Mesenchymal stem cell (in vitro differentiated cells and primary cell): ENCODE measurements around the gene ARL4C.

Experiments
- DNase-seq: peaks from one replicate; pipeline ENCODE4 v3.0.0-alpha.2; 2013
- H2AFZ ChIP-seq: one replicate; pipeline ENCODE4 v1.6.1; 2013; ENCODE audit warnings: low read depth, mild to moderate bottlenecking, control low read depth, inconsistent platforms, low read length, moderate library complexity
- H2AK5ac ChIP-seq: 2 replicates; pipeline ENCODE4 v1.6.1; 2013; ENCODE audit warnings: low read length, moderate library complexity, mild to moderate bottlenecking, inconsistent platforms; ENCODE audit not compliant: severe bottlenecking
- H2BK120ac ChIP-seq: one replicate; pipeline ENCODE4 v1.6.1; 2013; ENCODE audit warnings: low read depth, mild to moderate bottlenecking, inconsistent platforms, low read length, moderate library complexity
- H2BK12ac ChIP-seq, 2 experiments: one replicate each; pipeline ENCODE4 v1.6.1; 2013; ENCODE audit warnings: inconsistent platforms in 2 of 2, low read length in 2 of 2, mild to moderate bottlenecking in 2 of 2, moderate library complexity in 2 of 2, control low read depth in 1 of 2
- H2BK15ac ChIP-seq: one replicate; pipeline ENCODE4 v1.6.1; 2013; ENCODE audit warnings: mild to moderate bottlenecking, low read depth, inconsistent platforms; ENCODE audit not compliant: poor library complexity, severe bottlenecking
- H2BK5ac ChIP-seq: 2 replicates; pipeline ENCODE4 v1.6.1; 2013; ENCODE audit warnings: low read depth, mild to moderate bottlenecking, low read length, control low read depth, inconsistent platforms; ENCODE audit not compliant: poor library complexity, severe bottlenecking
- H3K14ac ChIP-seq, 2 experiments: one replicate each; pipeline ENCODE4 v1.6.1; 2013; ENCODE audit warnings: inconsistent platforms in 2 of 2, low read length in 2 of 2, control low read depth in 1 of 2, mild to moderate bottlenecking in 1 of 2, moderate library complexity in 1 of 2
- H3K18ac ChIP-seq, 2 experiments: one replicate each; pipeline ENCODE4 v1.6.1; 2013; ENCODE audit warnings: inconsistent platforms in 2 of 2, low read length in 2 of 2, control low read depth in 1 of 2, low read depth in 1 of 2, mild to moderate bottlenecking in 1 of 2
- H3K23ac ChIP-seq, 2 experiments: one replicate each; pipeline ENCODE4 v1.6.1; 2013; ENCODE audit warnings: inconsistent platforms in 2 of 2, low read length in 2 of 2, mild to moderate bottlenecking in 2 of 2, moderate library complexity in 2 of 2, control low read depth in 1 of 2
- H3K27ac ChIP-seq: 2 replicates; pipeline ENCODE4 v1.5.1; 2013; ENCODE audit warnings: mild to moderate bottlenecking, moderate library complexity, low read length, control low read depth, inconsistent platforms; ENCODE audit not compliant: poor library complexity, severe bottlenecking
- H3K27me3 ChIP-seq, 2 experiments: 2 replicates each; pipeline versions ENCODE4 v1.6.1 to v1.7.0; 2013; ENCODE audit warnings: low read length in 2 of 2, mild to moderate bottlenecking in 2 of 2, moderate library complexity in 2 of 2, control low read depth in 1 of 2, inconsistent platforms in 1 of 2; ENCODE audit not compliant: control insufficient read depth in 1 of 2, insufficient read depth in 1 of 2
- H3K36me3 ChIP-seq, 2 experiments: 2 replicates each; pipeline versions ENCODE4 v1.6.1 to v1.7.0; 2013; ENCODE audit warnings: low read length in 2 of 2, control low read depth in 1 of 2, inconsistent platforms in 1 of 2, low read depth in 1 of 2, mild to moderate bottlenecking in 1 of 2; ENCODE audit not compliant: insufficient read depth in 2 of 2, control insufficient read depth in 1 of 2
- H3K4ac ChIP-seq, 2 experiments: one replicate each; pipeline ENCODE4 v1.6.1; 2013; ENCODE audit warnings: inconsistent platforms in 2 of 2, low read length in 2 of 2, mild to moderate bottlenecking in 2 of 2, moderate library complexity in 2 of 2, control low read depth in 1 of 2, low read depth in 1 of 2
- H3K4me1 ChIP-seq: 2 replicates; pipeline ENCODE4 v1.6.1; 2013; ENCODE audit warnings: low read depth, low read length, control low read depth; ENCODE audit not compliant: control insufficient read depth, insufficient read depth
- H3K4me2 ChIP-seq: 2 replicates; pipeline ENCODE4 v1.6.1; 2013; ENCODE audit warnings: low read length, mild to moderate bottlenecking, inconsistent platforms; ENCODE audit not compliant: poor library complexity, severe bottlenecking
- H3K4me3 ChIP-seq, 2 experiments: 2 replicates each; pipeline versions ENCODE4 v1.5.1 to v1.7.0; 2013; ENCODE audit warnings: low read length in 2 of 2, mild to moderate bottlenecking in 2 of 2, control low read depth in 1 of 2, low read depth in 1 of 2; ENCODE audit not compliant: insufficient read depth in 1 of 2
- H3K79me1 ChIP-seq: replicated peaks from 2 replicates; pipeline ENCODE4 v1.6.1; 2013; ENCODE audit warnings: mild to moderate bottlenecking, control low read depth, low read length, inconsistent platforms; ENCODE audit not compliant: poor library complexity, severe bottlenecking
- H3K9ac ChIP-seq: 2 replicates; pipeline ENCODE4 v1.7.0; 2013; ENCODE audit warnings: mild to moderate bottlenecking, low read length, moderate library complexity
- H3K9me3 ChIP-seq: 2 replicates; pipeline ENCODE4 v1.7.0; 2013; ENCODE audit warnings: mild to moderate bottlenecking, low read length; ENCODE audit not compliant: control insufficient read depth
- H4K8ac ChIP-seq: one replicate; pipeline ENCODE4 v1.6.1; 2013; ENCODE audit warnings: inconsistent platforms, mild to moderate bottlenecking, low read length, moderate library complexity
- H4K91ac ChIP-seq: one replicate; pipeline ENCODE4 v1.6.1; 2013; ENCODE audit warnings: mild to moderate bottlenecking, low read length, inconsistent platforms
- WGBS: methylation state at CpG from one replicate; pipeline ENCODE4 v1.1.7; 2013; ENCODE audit warnings: mixed read lengths; 5-methylcytosine and 5-hydroxymethylcytosine counted together

ARL4C gene

GRCh38 chr2:234467289-234467688 is 29.6 kb downstream of the ARL4C start:
- H3K14ac ChIP-seq, result no peak overlapping the region
- H4K91ac ChIP-seq, result no peak overlapping the region
- no peaks in the 10 kb centered on the region for H3K79me1 ChIP-seq
- no peak overlapping the region for H3K23ac ChIP-seq
- H2AK5ac ChIP-seq, result no peak overlapping the region
- no peak overlapping the region for H2BK5ac ChIP-seq
- no peaks in the 10 kb centered on the region for H3K27me3 ChIP-seq
- H3K4me1 ChIP-seq, result no peaks in the 10 kb centered on the region
- H3K27ac ChIP-seq, result no peak overlapping the region
- no peak overlapping the region for H2AFZ ChIP-seq
- no peak overlapping the region for H3K18ac ChIP-seq
- no peak overlapping the region for H3K4me2 ChIP-seq
- peak; percentile 52 for DNase-seq
- H4K8ac ChIP-seq, result no peak overlapping the region
- no peaks in the 10 kb centered on the region for H3K36me3 ChIP-seq
- WGBS, result 75% methylated on average over 4 of the region's 4 CpGs
- H2BK12ac ChIP-seq, result no peak overlapping the region
- no peak overlapping the region for H2BK15ac ChIP-seq
- no peak overlapping the region for H3K4ac ChIP-seq
- H2BK120ac ChIP-seq, result no peak overlapping the region
- H3K4me3 ChIP-seq, result peak overlapping the region in 1 of 2 experiments; percentile 3
- H3K9me3 ChIP-seq, result peaks cover 11% of the 10 kb centered on the region
- no peak overlapping the region for H3K9ac ChIP-seq

- Histone ChIP-seq H3K9ac (no peak overlapping the region), H2AK5ac (no peak overlapping the region), H3K23ac (no peak overlapping the region), H2AFZ (no peak overlapping the region), H3K9me3 (peaks cover 11% of the 10 kb centered on the region), H4K8ac (no peak overlapping the region), H3K79me1 (no peaks in the 10 kb centered on the region), H3K36me3 (no peaks in the 10 kb centered on the region), H3K4ac (no peak overlapping the region), H3K4me1 (no peaks in the 10 kb centered on the region), H3K27me3 (no peaks in the 10 kb centered on the region), H4K91ac (no peak overlapping the region), H3K4me3 (no peak overlapping the region), H3K14ac (no peak overlapping the region), H3K4me2 (no peak overlapping the region), H2BK12ac (no peak overlapping the region), H2BK15ac (no peak overlapping the region), H3K27ac (no peak overlapping the region), H2BK120ac (no peak overlapping the region), H2BK5ac (no peak overlapping the region), H3K18ac (no peak overlapping the region)
- WGBS, result 95% methylated on average over 9 of the region's 9 CpGs
- no peak for DNase-seq
Measured at GRCh38 chr2:234464291-234464645, 32.6 kb downstream of the ARL4C start.

GRCh38 chr2:234463626-234464290 is 33.1 kb downstream of the ARL4C start:
- H2AFZ ChIP-seq, result no peak overlapping the region
- WGBS, result 91% methylated on average over 17 of the region's 17 CpGs
- no peak overlapping the region for H3K4ac ChIP-seq

GRCh38 chr2:234462218-234462992 is 34.5 kb downstream of the ARL4C start:
- Histone ChIP-seq H3K4me3 (no peak overlapping the region), H3K9ac (no peak overlapping the region), H3K27ac (no peak overlapping the region), H3K27me3 (no peaks in the 10 kb centered on the region), H3K36me3 (no peaks in the 10 kb centered on the region), H3K4me2 (no peak overlapping the region), H2BK12ac (no peak overlapping the region), H3K4me1 (no peaks in the 10 kb centered on the region), H2BK5ac (no peak overlapping the region), H3K14ac (no peak overlapping the region), H3K79me1 (no peaks in the 10 kb centered on the region), H2AK5ac (no peak overlapping the region), H2BK120ac (no peak overlapping the region), H2BK15ac (no peak overlapping the region), H4K91ac (no peak overlapping the region), H3K23ac (no peak overlapping the region), H2AFZ (no peak overlapping the region), H4K8ac (no peak overlapping the region), H3K4ac (no peak overlapping the region), H3K9me3 (peaks cover 11% of the 10 kb centered on the region), H3K18ac (no peak overlapping the region)
- no peak for DNase-seq
- WGBS, result 93% methylated on average over 10 of the region's 10 CpGs

More at GRCh38 chr2:234463626-234464290, 33.1 kb downstream of the ARL4C start:
- H2BK120ac ChIP-seq, result no peak overlapping the region
- DNase-seq, result no peak
- H3K23ac ChIP-seq, result no peak overlapping the region
- H3K79me1 ChIP-seq, result no peaks in the 10 kb centered on the region
- no peak overlapping the region for H2BK15ac ChIP-seq
- no peak overlapping the region for H3K4me2 ChIP-seq
- H3K27me3 ChIP-seq, result no peaks in the 10 kb centered on the region
- no peak overlapping the region for H2BK5ac ChIP-seq
- no peaks in the 10 kb centered on the region for H3K4me1 ChIP-seq
- no peaks in the 10 kb centered on the region for H3K36me3 ChIP-seq
- no peak overlapping the region for H3K9ac ChIP-seq
- no peak overlapping the region for H3K14ac ChIP-seq
- H4K8ac ChIP-seq, result no peak overlapping the region
- H3K4me3 ChIP-seq, result no peak overlapping the region
- H3K9me3 ChIP-seq, result peaks cover 11% of the 10 kb centered on the region
- no peak overlapping the region for H2AK5ac ChIP-seq
- no peak overlapping the region for H4K91ac ChIP-seq
- no peak overlapping the region for H3K27ac ChIP-seq
- H3K18ac ChIP-seq, result no peak overlapping the region
- H2BK12ac ChIP-seq, result no peak overlapping the region
